Muscle of arm (tissue), 12 donors: Measurements from ENCODE around the gene HMBS. TPM values are rescaled to one million over a fixed set of nuclear protein-coding genes. Genes with fewer than 3 reads are reported as not detected.
"Not testable (repeated sequence)": the region's sequence is repeated elsewhere in the genome, so short reads cannot be mapped to it uniquely, and the experiment has no call there.

ENCODE experiments used
- DNase-seq: peaks from one replicate; pipeline ENCODE4 v3.0.0-alpha.2; 2013
- polyA plus RNA-seq, 12 donors: library from polyadenylated mRNA; unstranded; fragments of 120-200 nt; gene quantifications; one replicate each; pipeline ENCODE4 v1.2.1, GENCODE V29; 2013; ENCODE audit not compliant: insufficient read length in 12 of 12

HMBS gene
- polyA plus RNA-seq, 12 donors, result 18.2 to 30.4 (median 22.2) TPM; not detected in 2

GRCh38 chr11:119100246-119100970, 15.7 kb downstream of the HMBS start:
- DNase-seq, result no peak

- DNase-seq, result no peak
These were observed 16.5 kb downstream of the HMBS start for GRCh38 chr11:119100994-119101758.

DNA sequence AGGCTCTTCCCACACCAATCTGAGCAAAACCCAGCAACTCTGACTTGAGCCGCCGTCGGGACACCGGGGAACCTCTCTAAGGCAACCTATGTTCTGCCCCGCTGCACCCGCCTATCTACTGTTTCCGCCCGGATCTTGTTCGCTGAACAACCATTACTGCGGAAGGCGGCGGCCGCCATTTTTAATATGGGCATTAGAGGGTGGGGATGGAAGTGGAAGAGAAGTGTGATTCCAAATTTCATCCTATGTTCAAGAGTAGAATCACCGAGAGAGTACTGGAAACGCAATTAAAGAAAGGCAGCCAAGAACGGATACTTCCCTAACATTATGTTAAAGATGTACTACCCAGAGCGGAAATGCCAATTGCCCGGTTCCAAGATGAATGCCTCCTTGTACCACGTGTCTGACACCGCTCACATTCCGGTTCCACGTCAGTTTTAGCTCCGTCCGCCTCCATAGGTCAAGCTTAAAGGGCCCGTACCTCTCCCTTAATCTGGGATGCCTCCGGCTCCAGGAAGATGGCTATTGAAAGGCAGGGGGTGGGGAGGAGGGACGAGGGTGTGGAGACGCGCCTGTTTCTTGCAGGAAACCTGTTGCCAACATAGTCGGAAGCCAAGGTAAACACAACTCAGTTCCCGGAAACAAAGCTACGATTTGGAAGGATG, 17.2 kb downstream of the HMBS start, which contains the start of gene DPAGT1:
Gene DPAGT1 (minus strand): TSS at position 95 of the 665 bp plus-strand sequence. CDS start 198 bp downstream, outside the sequence.
- peak; percentile 95 for DNase-seq

DNA sequence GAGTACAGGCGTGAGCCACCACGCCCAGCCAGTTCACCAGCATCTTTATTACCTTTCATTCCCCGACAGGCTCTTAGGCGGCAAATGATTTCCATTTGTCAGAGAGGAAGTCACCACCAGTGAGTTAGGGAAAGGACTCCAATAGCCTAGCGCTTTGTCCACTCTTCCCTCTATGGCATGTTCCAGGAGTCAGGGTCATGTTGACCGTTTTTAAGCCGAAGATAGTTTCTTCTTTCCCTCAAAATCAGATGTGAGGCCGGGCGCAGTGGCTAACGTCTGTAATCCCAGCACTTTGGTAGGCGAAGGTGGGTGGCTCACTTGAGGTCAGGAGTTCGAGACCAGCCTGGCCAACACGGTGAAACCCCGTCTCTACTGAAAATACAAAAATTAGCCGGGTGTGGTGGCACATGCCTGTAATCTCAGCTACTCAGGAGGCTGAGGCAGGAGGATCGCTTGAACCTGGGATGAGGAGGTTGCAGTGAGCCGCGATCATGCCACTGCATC, 18.5 kb downstream of the HMBS start:
- DNase-seq, result not testable (repeated sequence)

GRCh38 chr11:119103793-119104192, 19.1 kb downstream of the HMBS start:
- no peak for DNase-seq

DNA sequence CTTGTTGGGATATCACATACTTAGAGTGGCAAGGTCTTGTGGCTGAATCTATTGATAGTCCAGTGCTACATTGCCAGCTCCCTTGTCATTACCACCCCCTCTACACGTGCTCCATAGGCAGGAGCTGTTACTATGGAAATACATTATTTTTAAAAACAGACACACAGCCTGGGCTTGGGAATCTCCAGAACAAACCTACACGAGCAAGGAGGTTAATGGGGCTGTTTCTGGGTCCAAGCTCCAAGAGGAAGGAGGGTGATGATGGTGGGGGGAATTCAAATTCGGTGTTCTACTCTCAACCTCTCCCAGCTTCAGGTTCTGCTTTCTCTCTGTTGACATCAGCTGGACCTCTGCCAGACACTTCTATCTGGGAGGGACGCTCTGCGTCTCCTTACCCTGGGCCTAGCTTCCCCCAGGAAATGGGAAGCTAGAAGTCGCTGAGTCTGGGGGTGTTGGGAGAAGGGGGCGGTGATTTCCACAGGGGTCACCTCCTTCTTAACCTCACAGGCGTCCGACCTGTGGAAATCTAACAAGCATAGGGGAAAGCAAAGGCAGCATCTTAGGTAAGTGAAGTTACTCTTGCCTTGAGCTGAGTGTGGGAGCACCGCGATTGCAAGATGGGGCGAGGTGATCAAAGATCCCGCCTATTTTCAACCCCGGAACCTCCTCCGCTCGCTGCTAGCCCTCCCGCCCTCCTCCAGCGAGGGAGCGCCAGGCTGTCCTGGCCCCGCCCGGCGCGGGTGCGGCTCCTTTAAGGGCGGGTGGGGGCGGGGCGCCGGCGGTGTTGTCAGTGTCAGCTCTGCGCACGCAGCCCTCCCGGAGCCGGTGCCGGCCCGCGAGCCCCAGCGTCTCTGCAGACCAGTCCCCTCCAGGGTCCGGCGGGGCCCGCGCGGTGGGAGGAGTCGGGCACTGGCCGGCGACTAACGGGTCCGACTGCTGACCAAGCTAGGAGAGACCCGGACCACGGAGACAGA, 22.2 kb downstream of the HMBS start, which contains the start of gene C2CD2L:
Gene C2CD2L (plus strand): TSS at position 781 of the 974 bp plus-strand sequence. CDS start 398 bp downstream, outside the sequence.
- DNase-seq, result peak; percentile 91

DNA sequence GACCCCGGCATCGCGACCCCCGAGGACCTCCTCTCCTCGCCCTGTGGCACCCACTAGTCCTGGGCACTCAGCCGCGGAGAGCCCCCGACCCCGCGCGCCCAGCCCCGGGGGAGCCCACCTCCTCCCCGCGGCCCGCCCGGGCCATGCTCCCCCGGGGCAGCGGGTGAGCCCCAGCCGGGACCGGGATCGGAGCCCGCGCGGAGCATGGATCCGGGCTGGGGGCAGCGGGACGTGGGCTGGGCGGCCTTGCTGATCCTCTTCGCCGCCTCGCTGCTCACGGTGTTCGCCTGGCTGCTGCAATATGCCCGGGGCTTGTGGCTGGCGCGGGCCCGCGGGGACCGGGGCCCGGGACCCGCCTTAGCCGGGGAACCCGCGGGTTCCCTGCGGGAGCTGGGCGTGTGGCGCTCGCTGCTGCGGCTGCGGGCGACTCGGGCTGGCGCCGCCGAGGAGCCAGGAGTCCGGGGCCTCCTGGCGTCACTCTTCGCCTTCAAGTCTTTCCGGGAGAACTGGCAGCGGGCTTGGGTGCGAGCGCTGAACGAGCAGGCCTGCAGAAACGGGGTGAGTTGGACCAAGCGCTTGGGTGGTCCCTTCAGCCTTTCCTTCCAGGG, 23.0 kb downstream of the HMBS start:
- no peak for DNase-seq

- no peak for DNase-seq
These were observed 23.6 kb downstream of the HMBS start for GRCh38 chr11:119108146-119108856.

DNA sequence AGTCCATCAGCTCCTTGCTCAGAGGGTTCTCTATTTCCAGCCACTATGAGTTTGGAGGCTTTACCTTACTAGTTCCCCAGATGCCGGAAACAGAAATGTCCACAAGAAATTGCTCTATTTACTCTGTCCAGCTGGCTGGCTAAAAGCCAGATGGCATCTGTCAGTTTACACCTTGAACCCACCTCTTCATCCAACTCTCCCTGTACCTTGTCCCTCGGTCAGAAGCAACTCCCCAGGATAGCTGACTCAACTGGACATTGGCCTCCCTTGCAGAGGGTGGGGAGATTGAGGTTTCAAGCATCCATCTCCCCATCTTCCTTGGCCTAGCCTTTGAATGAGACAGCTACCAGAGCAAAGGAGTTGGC, 24.2 kb downstream of the HMBS start:
- no peak for DNase-seq

DNA sequence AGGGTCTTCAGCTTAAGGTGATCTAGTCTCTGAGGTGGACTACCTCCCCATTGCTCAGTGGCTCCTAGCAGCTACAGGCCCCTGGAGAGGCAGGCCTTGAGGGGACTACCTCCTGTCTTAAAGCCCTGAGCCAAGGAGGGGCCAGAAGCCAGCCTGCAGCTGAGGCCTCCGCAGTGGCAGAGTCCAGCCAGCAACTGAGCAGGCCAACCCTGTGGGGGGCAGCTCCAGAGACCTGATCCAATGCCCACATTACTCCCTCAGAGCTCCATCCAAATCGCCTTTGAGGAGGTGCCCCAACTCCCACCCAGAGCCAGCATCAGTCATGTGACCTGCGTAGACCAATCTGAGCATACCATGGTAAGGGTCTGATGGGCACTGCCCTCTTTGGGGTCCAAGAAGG, 25.2 kb downstream of the HMBS start:
- DNase-seq, result no peak

GRCh38 chr11:119110439-119110838, 25.8 kb downstream of the HMBS start:
- no peak for DNase-seq

- no peak for DNase-seq
These were observed 26.8 kb downstream of the HMBS start for GRCh38 chr11:119111361-119111925.

DNA sequence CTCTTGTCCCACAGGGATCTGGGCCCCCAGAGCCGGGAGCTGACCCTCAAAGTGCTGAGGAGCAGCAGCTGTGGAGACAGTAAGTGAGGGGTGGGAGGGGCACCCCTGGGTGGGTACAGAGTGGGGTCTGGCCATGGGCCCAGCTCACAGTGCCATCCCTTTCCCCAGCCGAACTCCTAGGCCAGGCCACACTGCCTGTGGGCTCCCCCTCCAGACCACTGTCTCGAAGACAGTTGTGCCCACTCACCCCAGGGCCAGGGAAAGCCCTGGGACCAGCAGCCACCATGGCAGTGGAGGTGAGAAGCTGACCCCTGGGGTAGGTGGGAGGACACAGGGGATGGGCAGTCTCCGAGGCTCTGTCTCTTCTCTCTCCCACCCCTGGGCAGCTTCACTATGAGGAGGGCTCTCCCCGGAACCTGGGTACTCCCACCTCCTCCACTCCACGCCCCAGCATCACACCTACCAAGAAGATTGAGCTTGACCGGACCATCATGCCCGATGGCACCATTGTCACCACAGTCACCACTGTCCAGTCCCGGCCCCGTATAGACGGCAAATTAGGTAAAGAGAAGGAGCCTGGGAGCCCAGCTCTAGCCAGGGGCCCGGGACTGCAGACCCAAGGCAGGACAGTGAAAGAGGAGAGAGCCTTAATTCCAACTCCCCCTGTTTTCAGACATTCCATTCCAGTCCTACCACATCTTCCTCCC, 27.8 kb downstream of the HMBS start:
- DNase-seq, result no peak

- DNase-seq, result no peak
These were observed 29.0 kb downstream of the HMBS start for GRCh38 chr11:119113716-119114115.

DNA sequence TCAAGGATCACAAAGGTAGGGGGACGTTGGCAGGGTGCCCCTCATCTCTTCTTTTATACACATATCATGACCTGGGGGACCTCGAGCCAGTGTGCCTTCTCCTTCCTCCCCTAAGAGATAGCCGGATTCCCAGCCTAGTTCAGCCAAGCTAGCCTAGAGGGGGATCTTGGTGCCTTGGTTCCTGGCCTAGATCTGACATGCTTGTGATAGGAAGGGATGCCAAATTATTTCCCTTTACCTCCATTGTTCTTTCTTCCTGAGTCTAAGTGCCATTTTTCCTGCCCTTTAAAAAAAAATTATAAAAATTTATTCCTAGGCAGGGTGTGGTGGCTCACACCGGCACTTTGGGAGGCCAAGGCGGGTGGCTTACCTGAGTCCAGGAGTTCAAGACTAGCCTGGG, 29.7 kb downstream of the HMBS start:
- DNase-seq, result no peak

GRCh38 chr11:119115484-119116234, 31.0 kb downstream of the HMBS start:
- no peak for DNase-seq

- DNase-seq, result no peak
These were observed 31.5 kb downstream of the HMBS start for GRCh38 chr11:119116235-119116594.

DNA sequence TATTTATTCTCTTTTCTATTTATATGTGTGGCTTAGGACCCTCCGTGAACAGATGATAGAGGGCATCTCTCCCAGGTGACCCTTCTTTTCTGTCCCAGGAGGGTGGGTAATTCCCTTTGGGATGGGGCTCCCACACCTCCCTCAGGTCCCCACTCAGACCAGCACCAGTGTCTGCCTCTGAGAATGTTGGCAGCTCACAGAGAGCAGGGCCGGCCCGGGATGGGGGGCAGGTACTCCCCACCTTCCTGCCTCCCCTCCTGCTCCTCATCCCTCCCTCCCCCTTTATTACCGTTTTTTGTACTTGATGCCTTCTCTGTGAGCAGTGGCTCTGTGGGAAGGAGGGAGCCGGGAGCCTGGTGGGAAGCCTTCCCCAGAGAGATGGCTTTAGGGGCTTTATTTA, 31.9 kb downstream of the HMBS start:
- DNase-seq, result no peak
